ENCODE data around the gene RPL36.

Gene RPL36

DNA sequence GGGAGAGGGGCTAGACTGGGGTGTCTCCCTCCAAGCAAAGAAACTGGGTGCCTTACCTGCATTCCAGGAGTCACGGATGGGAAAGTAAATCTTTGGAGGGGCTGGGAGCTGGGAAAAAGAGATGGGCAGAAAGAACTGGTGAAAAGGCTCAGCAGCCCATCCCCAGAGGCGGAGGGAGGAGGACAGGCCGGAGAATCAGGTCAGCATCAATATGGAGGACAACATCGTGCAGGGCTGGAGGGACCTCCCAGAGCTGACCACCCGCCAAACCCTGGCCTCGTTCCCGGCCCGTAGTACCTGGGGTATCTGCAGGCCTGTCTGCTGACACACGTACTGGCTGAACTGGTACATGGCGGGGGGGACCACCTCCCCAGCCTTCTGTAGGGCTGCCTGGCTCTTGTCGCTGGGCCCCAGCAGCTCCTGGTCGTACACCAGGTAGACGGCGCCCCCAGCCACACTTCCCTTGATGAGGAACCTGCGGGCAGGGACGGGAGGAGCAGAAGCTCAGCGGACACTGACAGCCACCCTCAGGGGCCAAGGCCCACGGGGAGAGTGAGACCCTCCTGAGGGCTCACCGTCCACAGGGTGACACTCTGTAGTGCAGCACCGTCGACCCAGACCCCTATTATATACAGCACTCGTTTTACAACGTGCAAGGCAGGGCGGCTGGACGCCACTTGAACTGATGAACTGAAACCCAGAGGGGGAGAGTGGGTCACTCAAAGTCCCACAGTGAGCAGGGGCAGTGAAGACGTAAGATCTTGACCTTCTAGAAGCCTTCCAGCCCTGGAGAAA, 10.6 kb upstream of the RPL36 start:
- Histone ChIP-seq H3K79me2 (no peaks in the 10 kb centered on the region), H3K36me3 (ENCODE audit: control insufficient read depth, insufficient read depth, low read length) (no peaks in the 10 kb centered on the region), H3K4me3 (ENCODE audit: low read depth, low read length) (peak overlapping the region; percentile 98), H3K9ac (no peak overlapping the region), H3K4me2 (ENCODE audit: low read length) (peak overlapping the region; percentile 98), H3K9me3 (ENCODE audit: control insufficient read depth, low read length) (no peaks in the 10 kb centered on the region), H3K4me1 (no peaks in the 10 kb centered on the region), H3K27me3 (ENCODE audit: control insufficient read depth, insufficient read depth, low read length) (no peaks in the 10 kb centered on the region), H2AFZ (peak overlapping the region; percentile 76), H3K27ac (no peak overlapping the region)
- peak; percentile 10 for TF ChIP-seq CTCF (IDR thresholded peaks at IDR 0.05)

DNA sequence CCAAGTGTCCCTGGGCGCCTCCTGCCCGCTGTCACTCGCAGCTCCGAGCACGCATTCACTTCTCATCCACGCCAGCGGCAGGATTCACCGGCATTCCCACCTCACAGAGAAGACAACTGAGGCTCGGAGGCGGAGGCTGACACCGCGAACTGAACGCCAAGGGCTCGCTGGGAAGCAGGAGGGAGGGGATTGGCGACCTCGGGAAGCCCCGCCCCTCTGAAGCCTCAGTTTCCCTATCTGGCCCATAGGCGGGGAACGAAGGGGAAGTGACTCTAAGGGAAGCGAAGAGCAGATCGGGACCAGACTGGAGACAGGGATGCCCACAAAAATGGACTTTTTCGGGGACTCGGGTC, 10.0 kb upstream of the RPL36 start:
- Histone ChIP-seq H3K27ac (peak overlapping the region; percentile 91), H2AFZ (peak overlapping the region; percentile 76), H3K79me2 (no peaks in the 10 kb centered on the region), H3K27me3 (ENCODE audit: control insufficient read depth, insufficient read depth, low read length) (no peaks in the 10 kb centered on the region), H3K36me3 (ENCODE audit: control insufficient read depth, insufficient read depth, low read length) (no peaks in the 10 kb centered on the region), H3K4me1 (no peaks in the 10 kb centered on the region), H3K4me3 (ENCODE audit: low read depth, low read length) (peak overlapping the region; percentile 98), H3K9me3 (ENCODE audit: control insufficient read depth, low read length) (no peaks in the 10 kb centered on the region), H3K9ac (no peak overlapping the region), H3K4me2 (ENCODE audit: low read length) (peak overlapping the region; percentile 98)
- TF ChIP-seq CTCF (IDR thresholded peaks at IDR 0.05), result no peak

- no peaks in the 10 kb centered on the region for H3K4me1 ChIP-seq
- peak within 1 kb of the TSS; percentile 76 for H2AFZ ChIP-seq
- no peak for TF ChIP-seq CTCF (IDR thresholded peaks at IDR 0.05)
- peak within 1 kb of the TSS; percentile 34 for H3K9ac ChIP-seq
- no peaks in the 10 kb centered on the region for H3K79me2 ChIP-seq
- H3K27ac ChIP-seq, result peak within 1 kb of the TSS; percentile 91
- no peaks in the 10 kb centered on the region for H3K27me3 ChIP-seq (ENCODE audit: control insufficient read depth, insufficient read depth, low read length)
- peak within 1 kb of the TSS; percentile 98 for H3K4me3 ChIP-seq (ENCODE audit: low read depth, low read length)
- H3K9me3 ChIP-seq (ENCODE audit: control insufficient read depth, low read length), result no peaks in the 10 kb centered on the region
- no peaks in the 10 kb centered on the region for H3K36me3 ChIP-seq (ENCODE audit: control insufficient read depth, insufficient read depth, low read length)
- peak within 1 kb of the TSS; percentile 98 for H3K4me2 ChIP-seq (ENCODE audit: low read length)
These were observed 9.4 kb upstream of the RPL36 start, which contains the start of the genes HSD11B1L and MICOS13 for GRCh38 chr19:5680437-5681368. TSS of gene HSD11B1L (plus strand) at chr19:5681027. CDS start at chr19:5684833, 3,806 bp downstream. TSS of gene MICOS13 (minus strand) at chr19:5680516. CDS start at chr19:5680486, 30 bp downstream.

- Histone ChIP-seq H3K27me3 (ENCODE audit: control insufficient read depth, insufficient read depth, low read length) (no peaks in the 10 kb centered on the region), H3K4me2 (ENCODE audit: low read length) (peak overlapping the region; percentile 98), H3K9ac (peak overlapping the region; percentile 34), H3K4me1 (no peaks in the 10 kb centered on the region), H3K27ac (peak overlapping the region; percentile 91), H3K9me3 (ENCODE audit: control insufficient read depth, low read length) (no peaks in the 10 kb centered on the region), H3K79me2 (no peaks in the 10 kb centered on the region), H2AFZ (peak overlapping the region; percentile 76), H3K36me3 (ENCODE audit: control insufficient read depth, insufficient read depth, low read length) (no peaks in the 10 kb centered on the region), H3K4me3 (ENCODE audit: low read depth, low read length) (peak overlapping the region; percentile 98)
- no peak for TF ChIP-seq CTCF (IDR thresholded peaks at IDR 0.05)
These were observed 8.5 kb upstream of the RPL36 start for GRCh38 chr19:5681391-5682106.

Measured in parathyroid adenoma (tissue), 2 donors.